IMR-90 (cell line): ENCODE data around the gene CCDC146. TPM values are rescaled to one million over a fixed set of nuclear protein-coding genes. Genes with fewer than 3 reads are reported as not detected.

Experiments used
- BHLHE40 ChIP-seq: fragments of 150-350 bp; IDR thresholded peaks from 2 replicates; pipeline ENCODE4 v1.6.1; 2016; ENCODE audit warnings: mild to moderate bottlenecking, low read depth, low read length
- NFE2L2 ChIP-seq: fragments of 150-350 bp; IDR thresholded peaks from 2 replicates; pipeline ENCODE4 v1.6.1; 2016; ENCODE audit warnings: low read depth, mild to moderate bottlenecking, low read length
- RCOR1 ChIP-seq: IDR thresholded peaks from 2 replicates; pipeline ENCODE4 v1.6.1; 2012; ENCODE audit warnings: mild to moderate bottlenecking, low read length, improper control_type of control experiment; ENCODE audit not compliant: insufficient replicate concordance
- polyA plus RNA-seq, 3 experiments: library from polyadenylated mRNA; depleted of rRNA; stranded (reverse); fragments of >200 nt; gene quantifications; 2 replicates each; pipeline ENCODE4 v1.2.3, GENCODE V29; 2012; ENCODE audit warnings: low replicate concordance in 1 of 3
- total RNA-seq: library from RNA; depleted of rRNA; stranded (reverse); fragments of >200 nt; gene quantifications from 2 replicates; pipeline ENCODE4 v1.2.3, GENCODE V29; 2012
- TF ChIP-seq, protein P1 (sequence below): fragments of 150-350 bp; IDR thresholded peaks from 2 replicates; pipeline ENCODE4 v1.6.1; 2016; ENCODE audit warnings: low read depth, mild to moderate bottlenecking, low read length, moderate library complexity, borderline replicate concordance

The CCDC146 gene
- total and polyA plus RNA-seq, 2 of the 4 experiments (the other 2 are of a cell fraction), result 0.54 to 1.7 TPM

DNA sequence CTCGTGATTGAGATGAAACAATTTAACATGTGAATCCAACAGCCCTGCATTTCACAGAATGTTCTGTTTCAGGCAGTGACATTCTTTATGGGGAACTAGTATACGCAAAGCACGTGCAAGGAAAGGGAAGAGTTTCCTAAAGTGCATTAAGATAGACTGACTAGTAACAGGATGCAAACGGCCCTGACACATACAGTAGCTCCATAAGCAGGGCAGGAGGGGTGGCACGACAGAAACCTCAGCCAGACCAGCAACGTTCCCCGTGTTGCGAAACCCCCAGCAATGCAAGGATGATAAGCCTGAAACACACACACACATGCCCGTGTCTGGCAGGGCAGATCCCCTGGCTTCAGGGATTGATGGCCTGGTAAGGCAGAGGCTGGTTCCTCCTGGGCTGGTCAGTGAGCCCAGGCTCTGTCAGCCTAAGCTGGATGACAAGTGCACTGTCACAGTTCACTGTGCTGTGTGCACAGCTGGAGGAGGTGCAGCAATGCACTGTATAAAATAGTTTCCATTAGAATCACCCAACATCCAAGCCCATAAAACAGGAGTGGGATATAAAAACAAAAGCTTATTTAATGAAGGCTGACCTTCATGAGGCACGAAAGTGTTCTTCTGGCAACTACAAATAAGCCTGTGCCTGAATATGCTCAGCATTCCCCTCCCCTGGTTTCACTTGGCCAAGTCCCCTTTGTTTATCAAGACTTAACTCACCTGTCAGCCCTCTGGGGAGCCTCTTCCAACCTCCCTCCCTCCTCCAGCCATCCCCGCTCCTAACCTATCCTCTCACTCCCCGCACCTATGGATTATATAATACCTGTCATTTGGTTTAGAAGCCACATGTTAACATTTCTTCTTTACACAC, 204.9 kb downstream of the CCDC146 start (continued):
- TF ChIP-seq, protein P1, sequence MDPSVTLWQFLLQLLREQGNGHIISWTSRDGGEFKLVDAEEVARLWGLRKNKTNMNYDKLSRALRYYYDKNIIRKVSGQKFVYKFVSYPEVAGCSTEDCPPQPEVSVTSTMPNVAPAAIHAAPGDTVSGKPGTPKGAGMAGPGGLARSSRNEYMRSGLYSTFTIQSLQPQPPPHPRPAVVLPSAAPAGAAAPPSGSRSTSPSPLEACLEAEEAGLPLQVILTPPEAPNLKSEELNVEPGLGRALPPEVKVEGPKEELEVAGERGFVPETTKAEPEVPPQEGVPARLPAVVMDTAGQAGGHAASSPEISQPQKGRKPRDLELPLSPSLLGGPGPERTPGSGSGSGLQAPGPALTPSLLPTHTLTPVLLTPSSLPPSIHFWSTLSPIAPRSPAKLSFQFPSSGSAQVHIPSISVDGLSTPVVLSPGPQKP, result no peak
- TF ChIP-seq NFE2L2, result peak; percentile 30; the same call in 1 of the 2 replicates
- peak; percentile 97 for TF ChIP-seq BHLHE40
- peak; percentile 63 for TF ChIP-seq RCOR1
